Measurements from ENCODE around the gene MUC21.

- TF ChIP-seq POLR2A (IDR thresholded peaks at IDR 0.05) (no peak), CTCF (IDR thresholded peaks at IDR 0.05) (no peak)
Measured at GRCh38 chr6:31033075-31033474, 49.6 kb downstream of the MUC21 start.

Data from testis (tissue), 2 donors.